Glomerular endothelial cell (primary cell): Measurements from ENCODE around the gene HS1BP3. TPM values are rescaled to one million over a fixed set of nuclear protein-coding genes. Genes with fewer than 3 reads are reported as not detected.

Source experiments
- DNase-seq: peaks from one replicate; pipeline ENCODE4 v3.0.0-alpha.2; 2011; ENCODE audit warnings: low read depth, low spot score; ENCODE audit errors: extremely low read depth
- total RNA-seq: library from RNA; depleted of rRNA; stranded (reverse); fragments of >200 nt; gene quantifications from 2 replicates; pipeline ENCODE4 v1.2.3, GENCODE V29; 2015

Gene HS1BP3
- total RNA-seq, 1 donor from 2014 or later, result 52.3 TPM

GRCh38 chr2:20590704-20591515, 60.0 kb downstream of the HS1BP3 start:
- no peak for DNase-seq

- no peak for DNase-seq
Measured at GRCh38 chr2:20589975-20590703, 60.8 kb downstream of the HS1BP3 start.

GRCh38 chr2:20588918-20589871, 61.7 kb downstream of the HS1BP3 start:
- no peak for DNase-seq

GRCh38 chr2:20585710-20586594, 64.9 kb downstream of the HS1BP3 start:
- no peak for DNase-seq

- DNase-seq, result no peak
Measured at GRCh38 chr2:20585359-20585709, 65.6 kb downstream of the HS1BP3 start.

GRCh38 chr2:20584399-20585358, 66.2 kb downstream of the HS1BP3 start:
- peak; percentile 91 for DNase-seq

GRCh38 chr2:20584045-20584398, 66.9 kb downstream of the HS1BP3 start:
- no peak for DNase-seq

GRCh38 chr2:20583425-20583881, 67.4 kb downstream of the HS1BP3 start:
- no peak for DNase-seq

- no peak for DNase-seq
Measured at GRCh38 chr2:20582600-20583221, 68.2 kb downstream of the HS1BP3 start.

GRCh38 chr2:20580690-20581437, 70.0 kb downstream of the HS1BP3 start:
- DNase-seq, result no peak

GRCh38 chr2:20579866-20580265, 71.0 kb downstream of the HS1BP3 start:
- no peak for DNase-seq

GRCh38 chr2:20578895-20579825, 71.7 kb downstream of the HS1BP3 start:
- peak; percentile 93 for DNase-seq

GRCh38 chr2:20578266-20578894, 72.5 kb downstream of the HS1BP3 start:
- DNase-seq, result no peak

- DNase-seq, result no peak
Measured at GRCh38 chr2:20577495-20578235, 73.2 kb downstream of the HS1BP3 start.

GRCh38 chr2:20576598-20577115, 74.2 kb downstream of the HS1BP3 start:
- no peak for DNase-seq
